SK-N-SH treated with all-trans-retinoic acid at 6 μM for 48 hours (cell line): Measurements from ENCODE around the gene HNF1A.

Source experiments
- ATAC-seq: fragments of 200-7000 bp; cut with Tn5 transposase; 3 replicates; pipeline ENCODE4 v1.9.1; 2020; ENCODE audit warnings: mild to moderate bottlenecking, moderate library complexity
- ARNTL ChIP-seq: fragments of 450-650 bp; formaldehyde crosslinking; IDR thresholded peaks from 2 replicates; pipeline ENCODE4 v1.5.0; 2020; ENCODE audit warnings: low read depth, mild to moderate bottlenecking, moderate library complexity, borderline replicate concordance
- BACH2 ChIP-seq: fragments of 250-450 bp; sonication (Bioruptor Pico); IDR thresholded peaks from 2 replicates; pipeline ENCODE4 v1.9.0; 2021; ENCODE audit warnings: mild to moderate bottlenecking, borderline replicate concordance
- CSDC2 ChIP-seq: fragments of 250-450 bp; sonication (Bioruptor Pico); IDR thresholded peaks from 2 replicates; pipeline ENCODE4 v1.5.0; 2020; ENCODE audit warnings: mild to moderate bottlenecking, moderate library complexity
- ESRRG ChIP-seq: fragments of 250-450 bp; sonication (Bioruptor Pico); IDR thresholded peaks from 2 replicates; pipeline ENCODE4 v1.6.1; 2021; ENCODE audit warnings: mild to moderate bottlenecking
- GLIS3 ChIP-seq: fragments of 250-450 bp; sonication (Bioruptor Pico); IDR thresholded peaks from 2 replicates; pipeline ENCODE4 v1.5.0; 2020; ENCODE audit warnings: mild to moderate bottlenecking, moderate library complexity
- OSR1 ChIP-seq: fragments of 250-450 bp; sonication (Bioruptor Pico); IDR thresholded peaks from 2 replicates; pipeline ENCODE4 v1.8.0; 2022; ENCODE audit warnings: moderate library complexity, mild to moderate bottlenecking, inconsistent platforms
- POU6F1 ChIP-seq: fragments of 250-450 bp; sonication (Bioruptor Pico); IDR thresholded peaks from 2 replicates; pipeline ENCODE4 v1.8.0; 2021; ENCODE audit warnings: low read depth, mild to moderate bottlenecking, moderate library complexity, borderline replicate concordance
- RARB ChIP-seq: fragments of 250-450 bp; sonication (Bioruptor Pico); IDR thresholded peaks from 2 replicates; pipeline ENCODE4 v1.8.0; 2021; ENCODE audit warnings: mild to moderate bottlenecking, moderate library complexity
- SNAI2 ChIP-seq: fragments of 250-450 bp; sonication (Bioruptor Pico); IDR thresholded peaks from 2 replicates; pipeline ENCODE4 v1.5.0; 2020; ENCODE audit warnings: mild to moderate bottlenecking, moderate library complexity
- TOX ChIP-seq: fragments of 250-450 bp; sonication (Bioruptor Pico); IDR thresholded peaks from 2 replicates; pipeline ENCODE4 v1.8.0; 2021; ENCODE audit warnings: mild to moderate bottlenecking, moderate library complexity, borderline replicate concordance
- TSHZ2 ChIP-seq: fragments of 250-450 bp; sonication (Bioruptor Pico); IDR thresholded peaks from 2 replicates; pipeline ENCODE4 v1.5.0; 2020; ENCODE audit warnings: mild to moderate bottlenecking, moderate library complexity
- ZC3H10 ChIP-seq: fragments of 250-450 bp; sonication (Bioruptor Pico); IDR thresholded peaks from 2 replicates; pipeline ENCODE4 v1.5.1; 2021; ENCODE audit warnings: mild to moderate bottlenecking, moderate library complexity
- ZFP3 ChIP-seq: fragments of 250-450 bp; sonication (Bioruptor Pico); IDR thresholded peaks from 2 replicates; pipeline ENCODE4 v1.5.0; 2020; ENCODE audit warnings: mild to moderate bottlenecking, moderate library complexity
- ZFP30 ChIP-seq: fragments of 450-650 bp; formaldehyde crosslinking; IDR thresholded peaks from 2 replicates; pipeline ENCODE4 v1.5.0; 2022; ENCODE audit warnings: mild to moderate bottlenecking, moderate library complexity
- ZNF70 ChIP-seq: fragments of 450-650 bp; formaldehyde crosslinking; IDR thresholded peaks from 2 replicates; pipeline ENCODE4 v1.5.0; 2020; ENCODE audit warnings: mild to moderate bottlenecking, moderate library complexity
- ZNF8 ChIP-seq: fragments of 450-650 bp; formaldehyde crosslinking; IDR thresholded peaks from 2 replicates; pipeline ENCODE4 v1.5.0; 2020; ENCODE audit warnings: mild to moderate bottlenecking, moderate library complexity
- TF ChIP-seq, protein P1 (sequence below): fragments of 250-450 bp; sonication (Bioruptor Pico); IDR thresholded peaks from 2 replicates; pipeline ENCODE4 v1.8.0; 2020; ENCODE audit warnings: mild to moderate bottlenecking, moderate library complexity, borderline replicate concordance
- TF ChIP-seq, protein P2 (sequence below): fragments of 250-450 bp; sonication (Bioruptor Pico); IDR thresholded peaks from 2 replicates; pipeline ENCODE4 v1.5.1; 2020; ENCODE audit warnings: low read depth, mild to moderate bottlenecking, moderate library complexity

The HNF1A gene

DNA sequence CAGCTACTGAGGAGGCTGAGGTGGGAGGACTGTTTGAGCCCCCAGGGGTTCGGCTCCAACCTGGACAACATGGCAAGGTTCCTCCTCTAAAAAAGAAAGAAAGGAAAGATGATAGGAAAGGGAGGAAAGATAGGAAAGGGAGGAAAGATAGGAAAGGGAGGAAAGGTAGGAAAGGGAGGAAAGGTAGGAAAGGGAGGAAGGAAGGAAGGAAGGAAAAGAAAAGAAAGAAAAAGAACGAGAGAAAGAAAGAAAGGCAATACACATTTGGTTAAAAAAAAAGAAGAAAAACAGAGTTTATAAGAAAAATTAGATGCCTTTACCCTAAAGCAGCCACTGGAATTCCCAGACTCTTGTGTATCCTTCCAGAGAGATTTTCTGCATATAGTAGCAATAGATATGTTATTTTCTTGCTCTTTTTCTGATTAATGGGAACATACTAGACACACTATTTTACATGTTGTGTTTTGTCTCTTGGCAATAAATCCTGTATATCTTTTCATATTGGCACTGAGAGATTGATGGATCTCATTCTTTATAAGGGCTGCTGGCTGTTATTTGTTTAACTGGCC lies 12.2 kb downstream of the HNF1A start:
- TF ChIP-seq ZC3H10 (CRISPR knock-in tag) (no peak), ZFP3 (CRISPR knock-in tag) (no peak), TOX (CRISPR knock-in tag) (no peak), POU6F1 (no peak), RARB (CRISPR knock-in tag) (no peak), ZNF8 (CRISPR knock-in tag) (no peak), BACH2 (CRISPR knock-in tag) (no peak), ESRRG (CRISPR knock-in tag) (no peak)
- TF ChIP-seq, protein P1, sequence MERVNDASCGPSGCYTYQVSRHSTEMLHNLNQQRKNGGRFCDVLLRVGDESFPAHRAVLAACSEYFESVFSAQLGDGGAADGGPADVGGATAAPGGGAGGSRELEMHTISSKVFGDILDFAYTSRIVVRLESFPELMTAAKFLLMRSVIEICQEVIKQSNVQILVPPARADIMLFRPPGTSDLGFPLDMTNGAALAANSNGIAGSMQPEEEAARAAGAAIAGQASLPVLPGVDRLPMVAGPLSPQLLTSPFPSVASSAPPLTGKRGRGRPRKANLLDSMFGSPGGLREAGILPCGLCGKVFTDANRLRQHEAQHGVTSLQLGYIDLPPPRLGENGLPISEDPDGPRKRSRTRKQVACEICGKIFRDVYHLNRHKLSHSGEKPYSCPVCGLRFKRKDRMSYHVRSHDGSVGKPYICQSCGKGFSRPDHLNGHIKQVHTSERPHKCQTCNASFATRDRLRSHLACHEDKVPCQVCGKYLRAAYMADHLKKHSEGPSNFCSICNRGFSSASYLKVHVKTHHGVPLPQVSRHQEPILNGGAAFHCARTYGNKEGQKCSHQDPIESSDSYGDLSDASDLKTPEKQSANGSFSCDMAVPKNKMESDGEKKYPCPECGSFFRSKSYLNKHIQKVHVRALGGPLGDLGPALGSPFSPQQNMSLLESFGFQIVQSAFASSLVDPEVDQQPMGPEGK (CRISPR knock-in tag), result no peak
- ATAC-seq, result no peak

GRCh38 chr12:120991965-120992364 lies 13.6 kb downstream of the HNF1A start:
- ATAC-seq, result no peak
- TF ChIP-seq ZFP30 (CRISPR knock-in tag), result no peak
- no peak for TF ChIP-seq ZNF70 (CRISPR knock-in tag)
- TF ChIP-seq SNAI2 (CRISPR knock-in tag), result no peak
- no peak for TF ChIP-seq TOX (CRISPR knock-in tag)
- TF ChIP-seq TSHZ2, result no peak
- TF ChIP-seq ZNF8 (CRISPR knock-in tag), result no peak
- TF ChIP-seq, protein P2, sequence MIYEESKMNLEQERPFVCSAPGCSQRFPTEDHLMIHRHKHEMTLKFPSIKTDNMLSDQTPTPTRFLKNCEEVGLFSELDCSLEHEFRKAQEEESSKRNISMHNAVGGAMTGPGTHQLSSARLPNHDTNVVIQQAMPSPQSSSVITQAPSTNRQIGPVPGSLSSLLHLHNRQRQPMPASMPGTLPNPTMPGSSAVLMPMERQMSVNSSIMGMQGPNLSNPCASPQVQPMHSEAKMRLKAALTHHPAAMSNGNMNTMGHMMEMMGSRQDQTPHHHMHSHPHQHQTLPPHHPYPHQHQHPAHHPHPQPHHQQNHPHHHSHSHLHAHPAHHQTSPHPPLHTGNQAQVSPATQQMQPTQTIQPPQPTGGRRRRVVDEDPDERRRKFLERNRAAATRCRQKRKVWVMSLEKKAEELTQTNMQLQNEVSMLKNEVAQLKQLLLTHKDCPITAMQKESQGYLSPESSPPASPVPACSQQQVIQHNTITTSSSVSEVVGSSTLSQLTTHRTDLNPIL, result no peak
- no peak for TF ChIP-seq CSDC2
- TF ChIP-seq, protein P1 (CRISPR knock-in tag), result no peak
- TF ChIP-seq BACH2 (CRISPR knock-in tag), result no peak
- no peak for TF ChIP-seq POU6F1
- no peak for TF ChIP-seq GLIS3 (CRISPR knock-in tag)

DNA sequence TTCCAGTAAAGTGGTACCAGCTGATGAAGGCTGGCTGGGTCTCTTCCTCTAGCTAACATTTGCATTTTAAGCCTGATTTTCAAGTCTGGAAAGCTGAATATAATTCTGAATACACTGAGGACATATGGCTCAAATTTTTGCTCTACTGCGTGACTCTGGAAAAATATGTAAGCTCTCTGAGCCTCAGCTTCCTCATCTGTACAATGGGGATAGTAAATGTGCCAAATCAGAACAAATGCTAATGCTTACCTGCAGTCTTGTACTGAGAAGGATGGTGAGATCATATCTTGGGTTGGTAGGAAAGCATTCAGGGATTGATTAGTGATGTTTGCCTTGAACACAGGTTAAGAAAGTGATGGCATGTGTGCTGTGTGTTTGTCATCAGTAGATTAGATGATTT lies 14.6 kb downstream of the HNF1A start:
- no peak for ATAC-seq
- no peak for TF ChIP-seq TSHZ2
- TF ChIP-seq BACH2 (CRISPR knock-in tag), result no peak
- TF ChIP-seq, protein P2, result no peak
- TF ChIP-seq GLIS3 (CRISPR knock-in tag), result no peak
- no peak for TF ChIP-seq POU6F1
- no peak for TF ChIP-seq ZC3H10 (CRISPR knock-in tag)
- TF ChIP-seq OSR1 (CRISPR knock-in tag), result no peak
- no peak for TF ChIP-seq ARNTL
